ENCODE data around the gene ST3GAL2. TPM values are rescaled to one million over a fixed set of nuclear protein-coding genes. Genes with fewer than 3 reads are reported as not detected.

Gene ST3GAL2
- total and polyA plus RNA-seq, 8 donors: 25.3 to 38.5 (median 30.6) TPM

DNA sequence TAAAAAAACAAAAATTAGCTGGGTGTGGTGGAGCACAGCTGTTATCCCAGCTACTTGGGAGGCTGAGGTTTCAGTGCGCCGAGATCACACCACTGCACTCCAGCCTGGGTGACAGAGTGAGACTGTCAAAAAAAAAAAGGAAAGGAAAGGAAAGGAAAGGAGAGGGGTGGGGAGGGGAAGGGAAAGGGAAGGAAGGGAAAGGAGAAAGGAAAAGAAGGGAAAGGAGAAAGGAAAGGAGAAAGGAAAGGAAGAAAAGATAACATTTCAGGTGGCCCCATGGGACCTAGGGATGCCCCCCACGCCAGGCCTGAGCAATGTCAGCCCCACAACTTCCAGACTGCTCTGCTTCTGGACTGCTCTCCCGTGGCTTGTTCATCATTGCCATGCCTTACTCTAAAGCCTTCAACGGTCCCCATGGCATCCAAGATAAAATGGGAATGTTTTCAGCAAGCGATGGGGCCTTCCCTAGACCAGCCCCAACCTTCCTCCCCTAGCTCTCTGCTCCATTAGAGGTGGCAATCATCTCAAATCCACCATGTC is 55.4 kb downstream of the ST3GAL2 start:
- H3K27ac ChIP-seq: no peak overlapping the region
- DNase-seq (no peak), ATAC-seq (no peak)
- no peaks in the 10 kb centered on the region for H3K27me3 ChIP-seq
- H3K4me1 ChIP-seq: peaks cover 0 to 27% of the 10 kb centered on the region in 2 donors
- TF ChIP-seq, protein P1, sequence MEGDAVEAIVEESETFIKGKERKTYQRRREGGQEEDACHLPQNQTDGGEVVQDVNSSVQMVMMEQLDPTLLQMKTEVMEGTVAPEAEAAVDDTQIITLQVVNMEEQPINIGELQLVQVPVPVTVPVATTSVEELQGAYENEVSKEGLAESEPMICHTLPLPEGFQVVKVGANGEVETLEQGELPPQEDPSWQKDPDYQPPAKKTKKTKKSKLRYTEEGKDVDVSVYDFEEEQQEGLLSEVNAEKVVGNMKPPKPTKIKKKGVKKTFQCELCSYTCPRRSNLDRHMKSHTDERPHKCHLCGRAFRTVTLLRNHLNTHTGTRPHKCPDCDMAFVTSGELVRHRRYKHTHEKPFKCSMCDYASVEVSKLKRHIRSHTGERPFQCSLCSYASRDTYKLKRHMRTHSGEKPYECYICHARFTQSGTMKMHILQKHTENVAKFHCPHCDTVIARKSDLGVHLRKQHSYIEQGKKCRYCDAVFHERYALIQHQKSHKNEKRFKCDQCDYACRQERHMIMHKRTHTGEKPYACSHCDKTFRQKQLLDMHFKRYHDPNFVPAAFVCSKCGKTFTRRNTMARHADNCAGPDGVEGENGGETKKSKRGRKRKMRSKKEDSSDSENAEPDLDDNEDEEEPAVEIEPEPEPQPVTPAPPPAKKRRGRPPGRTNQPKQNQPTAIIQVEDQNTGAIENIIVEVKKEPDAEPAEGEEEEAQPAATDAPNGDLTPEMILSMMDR (IDR thresholded peaks at IDR 0.05): no peak
- H3K4me3 ChIP-seq: no peak overlapping the region
- intact Hi-C loops (cut with DNase I): no loop called here
- H3K36me3 ChIP-seq: peaks cover 0 to 53% of the 10 kb centered on the region in 2 donors
- no peaks in the 10 kb centered on the region for H3K9me3 ChIP-seq

DNA sequence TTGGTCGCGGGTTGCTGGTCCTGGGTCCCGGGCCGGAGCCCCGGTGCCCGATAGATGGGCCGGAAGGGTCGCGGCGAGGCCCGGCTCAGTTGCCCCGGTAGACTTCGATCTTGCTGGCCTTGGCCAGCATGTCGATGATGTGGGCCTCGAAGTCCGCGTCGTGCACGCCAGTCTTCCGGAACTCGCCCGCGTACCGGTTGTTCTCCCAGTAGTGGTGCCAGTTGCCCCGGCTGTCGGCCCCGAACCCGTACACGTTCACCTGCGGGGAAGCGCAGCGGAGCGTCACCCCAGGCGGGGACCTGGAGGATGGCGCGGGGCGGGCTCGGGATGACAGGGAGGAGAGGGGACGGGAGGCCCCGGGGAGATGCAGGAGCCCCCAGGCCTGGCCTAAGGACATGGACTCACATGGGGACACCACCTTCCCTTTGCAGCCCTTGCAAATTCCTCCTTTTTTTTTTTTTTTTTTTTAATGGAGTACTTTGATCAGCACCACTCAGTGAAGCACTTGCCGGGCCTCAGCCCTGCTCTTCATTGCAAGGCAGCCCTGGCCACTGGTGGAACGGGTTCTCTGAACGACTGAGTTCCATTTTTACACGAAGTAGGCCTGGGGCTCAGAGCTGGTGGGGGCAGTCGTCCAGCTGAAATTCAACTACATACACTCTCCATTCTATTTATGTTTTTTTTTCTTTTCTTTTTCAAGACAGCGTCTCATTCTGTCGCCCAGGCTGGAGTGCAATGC is 57.1 kb downstream of the ST3GAL2 start:
- H3K9me3 ChIP-seq: no peaks in the 10 kb centered on the region
- peaks cover 0 to 47% of the 10 kb centered on the region in 2 donors for H3K36me3 ChIP-seq
- TF ChIP-seq, protein P1 (IDR thresholded peaks at IDR 0.05): no peak
- intact Hi-C loops (cut with DNase I): no loop called here
- ATAC-seq (peak; percentile 25), DNase-seq (peak in 1 of 4 donors; percentile 28)
- H3K4me3 ChIP-seq: peak overlapping the region; percentile 72 to 81
- no peaks in the 10 kb centered on the region for H3K27me3 ChIP-seq
- H3K4me1 ChIP-seq: peaks cover 0 to 27% of the 10 kb centered on the region in 2 donors
- H3K27ac ChIP-seq: peak overlapping the region; percentile 64 to 86

GRCh38 chr16:70380919-70381603 is 57.8 kb downstream of the ST3GAL2 start:
- TF ChIP-seq, protein P1 (IDR thresholded peaks at IDR 0.05): no peak
- intact Hi-C loops (cut with DNase I): no loop called here
- DNase-seq (peak; percentile 92 to 97 (median 96)), ATAC-seq (peak; percentile 93)
- Histone ChIP-seq H3K4me3 (peak overlapping the region; percentile 72 to 81), H3K4me1 (peaks cover 0 to 27% of the 10 kb centered on the region in 2 donors), H3K27me3 (no peaks in the 10 kb centered on the region), H3K9me3 (no peaks in the 10 kb centered on the region), H3K36me3 (peaks cover 0 to 47% of the 10 kb centered on the region in 2 donors), H3K27ac (peak overlapping the region; percentile 82 to 86)

- peaks cover 0 to 50% of the 10 kb centered on the region in 2 donors for H3K36me3 ChIP-seq
- peak; percentile 27 to 86 (median 46) for DNase-seq
- TF ChIP-seq, protein P1 (IDR thresholded peaks at IDR 0.05): no peak
- peak overlapping the region; percentile 72 to 81 for H3K4me3 ChIP-seq
- ATAC-seq: peak; percentile 45
- H3K4me1 ChIP-seq: peaks cover 0 to 27% of the 10 kb centered on the region in 2 donors
- intact Hi-C loops (cut with DNase I): no loop called here
- H3K27ac ChIP-seq: peak overlapping the region; percentile 82 to 86
- H3K27me3 ChIP-seq: no peaks in the 10 kb centered on the region
- no peaks in the 10 kb centered on the region for H3K9me3 ChIP-seq
Measured at GRCh38 chr16:70380248-70380918, 58.5 kb downstream of the ST3GAL2 start.

All from left lung (tissue), 10 donors.